ENCODE measurements around the gene USP30. TPM values are rescaled to one million over a fixed set of nuclear protein-coding genes. Genes with fewer than 3 reads are reported as not detected.

Gene USP30
- total RNA-seq, 1 donor: 10.1 TPM

- no peaks in the 10 kb centered on the region for H3K27me3 ChIP-seq (ENCODE audit: insufficient read depth, low read length)
- DNase-seq (ENCODE audit: insufficient read length, low spot score, missing footprints): no peak
- no peak for TF ChIP-seq CTCF (IDR thresholded peaks at IDR 0.05; ENCODE audit: extremely low read depth, low read depth, low read length)
- no peaks in the 10 kb centered on the region for H3K9me3 ChIP-seq (ENCODE audit: low read depth, low read length)
- peaks cover 6% of the 10 kb centered on the region for H3K36me3 ChIP-seq (ENCODE audit: insufficient read depth, low read length)
- no peak overlapping the region for H2AFZ ChIP-seq (ENCODE audit: low read length)
- H3K4me1 ChIP-seq (ENCODE audit: insufficient read depth, low read length): peaks cover 12% of the 10 kb centered on the region
- no peak overlapping the region for H3K4me3 ChIP-seq (ENCODE audit: insufficient read depth, low read length)
- no peaks in the 10 kb centered on the region for H4K20me1 ChIP-seq (ENCODE audit: insufficient read depth, low read length)
- H3K27ac ChIP-seq (ENCODE audit: low read depth, low read length): no peak overlapping the region
- no peaks in the 10 kb centered on the region for H3K79me2 ChIP-seq (ENCODE audit: insufficient read depth, low read length)
- no peak overlapping the region for H3K4me2 ChIP-seq (ENCODE audit: insufficient read depth, low read length)
Measured at GRCh38 chr12:109112720-109113465, 60.5 kb downstream of the USP30 start.

GRCh38 chr12:109113661-109114321 lies 61.4 kb downstream of the USP30 start:
- no peak for TF ChIP-seq CTCF (IDR thresholded peaks at IDR 0.05; ENCODE audit: extremely low read depth, low read depth, low read length)
- H3K4me1 ChIP-seq (ENCODE audit: insufficient read depth, low read length): peaks cover 12% of the 10 kb centered on the region
- H3K27ac ChIP-seq (ENCODE audit: low read depth, low read length): no peak overlapping the region
- no peaks in the 10 kb centered on the region for H3K79me2 ChIP-seq (ENCODE audit: insufficient read depth, low read length)
- peaks cover 6% of the 10 kb centered on the region for H3K36me3 ChIP-seq (ENCODE audit: insufficient read depth, low read length)
- DNase-seq (ENCODE audit: insufficient read length, low spot score, missing footprints): no peak
- H3K4me3 ChIP-seq (ENCODE audit: insufficient read depth, low read length): no peak overlapping the region
- H3K27me3 ChIP-seq (ENCODE audit: insufficient read depth, low read length): no peaks in the 10 kb centered on the region
- no peaks in the 10 kb centered on the region for H3K9me3 ChIP-seq (ENCODE audit: low read depth, low read length)
- no peaks in the 10 kb centered on the region for H4K20me1 ChIP-seq (ENCODE audit: insufficient read depth, low read length)
- no peak overlapping the region for H3K4me2 ChIP-seq (ENCODE audit: insufficient read depth, low read length)
- H2AFZ ChIP-seq (ENCODE audit: low read length): no peak overlapping the region

GRCh38 chr12:109114644-109115043 lies 62.3 kb downstream of the USP30 start:
- no peak overlapping the region for H3K4me2 ChIP-seq (ENCODE audit: insufficient read depth, low read length)
- H3K4me1 ChIP-seq (ENCODE audit: insufficient read depth, low read length): peaks cover 12% of the 10 kb centered on the region

More at GRCh38 chr12:109114644-109115043, 62.3 kb downstream of the USP30 start:
- no peak for DNase-seq (ENCODE audit: insufficient read length, low spot score, missing footprints)
- no peaks in the 10 kb centered on the region for H3K27me3 ChIP-seq (ENCODE audit: insufficient read depth, low read length)
- H3K36me3 ChIP-seq (ENCODE audit: insufficient read depth, low read length): peaks cover 6% of the 10 kb centered on the region
- TF ChIP-seq CTCF (IDR thresholded peaks at IDR 0.05; ENCODE audit: extremely low read depth, low read depth, low read length): no peak
- no peak overlapping the region for H3K4me3 ChIP-seq (ENCODE audit: insufficient read depth, low read length)
- H4K20me1 ChIP-seq (ENCODE audit: insufficient read depth, low read length): no peaks in the 10 kb centered on the region
- H2AFZ ChIP-seq (ENCODE audit: low read length): no peak overlapping the region
- H3K9me3 ChIP-seq (ENCODE audit: low read depth, low read length): no peaks in the 10 kb centered on the region
- no peaks in the 10 kb centered on the region for H3K79me2 ChIP-seq (ENCODE audit: insufficient read depth, low read length)
- H3K27ac ChIP-seq (ENCODE audit: low read depth, low read length): no peak overlapping the region

Data from osteoblast (primary cell).